NT2/D1 (cell line): ENCODE measurements around the gene SPAG5.

Experiments
- SUZ12 ChIP-seq: IDR thresholded peaks from 2 replicates; pipeline ENCODE4 v1.6.1; 2011; ENCODE audit not compliant: insufficient read length, insufficient read depth; ENCODE audit errors: extremely low read depth
- YY1 ChIP-seq: IDR thresholded peaks from 2 replicates; pipeline ENCODE4 v1.6.1; 2011; ENCODE audit not compliant: insufficient read length, insufficient read depth
- ZNF274 ChIP-seq: IDR thresholded peaks from 2 replicates; pipeline ENCODE4 v1.6.1; 2011; ENCODE audit warnings: mild to moderate bottlenecking, low read depth, low read length

- TF ChIP-seq YY1, result no peak
- no peak for TF ChIP-seq ZNF274
- TF ChIP-seq SUZ12, result no peak
Measured at GRCh38 chr17:28577466-28577824, 21.4 kb downstream of the SPAG5 start.
